ENCODE results near the gene EYS.
"Not testable (repeated sequence)": the region's sequence is repeated elsewhere in the genome, so short reads cannot be mapped to it uniquely, and the experiment has no call there.

Gene EYS

DNA sequence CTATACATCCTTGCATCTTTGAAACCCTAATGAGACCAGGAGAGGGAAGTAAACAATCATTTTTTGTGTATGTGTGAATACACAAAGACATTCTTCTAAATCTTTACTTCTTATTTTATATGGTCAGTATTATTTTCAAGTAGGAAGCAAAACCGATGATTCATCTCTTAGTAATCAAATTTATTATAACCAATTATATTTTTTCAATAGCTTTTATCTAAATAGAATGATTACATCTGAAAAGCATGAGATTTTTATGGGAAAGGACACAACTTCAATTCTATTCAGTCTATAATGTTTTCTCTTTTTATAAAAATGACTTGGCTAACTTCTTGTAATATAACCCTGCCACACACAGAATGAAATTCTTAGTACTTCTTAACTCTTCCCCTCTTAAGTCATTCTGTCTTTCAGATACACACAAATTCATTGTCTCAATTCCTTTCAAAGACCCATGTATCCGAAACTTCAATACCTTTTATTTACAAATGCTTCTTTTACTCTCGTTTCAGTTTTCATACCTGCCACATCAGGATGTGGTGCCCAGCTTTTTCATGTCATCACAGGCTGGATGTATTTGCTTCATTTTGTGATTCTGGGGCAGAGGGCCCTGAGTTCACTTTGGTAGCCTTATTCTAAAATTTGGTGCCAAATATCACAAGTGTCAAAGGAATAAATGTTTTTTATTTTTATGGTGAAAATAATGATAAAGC lies 1844.4 kb downstream of the EYS start:
- DNase-seq = no peak

DNA sequence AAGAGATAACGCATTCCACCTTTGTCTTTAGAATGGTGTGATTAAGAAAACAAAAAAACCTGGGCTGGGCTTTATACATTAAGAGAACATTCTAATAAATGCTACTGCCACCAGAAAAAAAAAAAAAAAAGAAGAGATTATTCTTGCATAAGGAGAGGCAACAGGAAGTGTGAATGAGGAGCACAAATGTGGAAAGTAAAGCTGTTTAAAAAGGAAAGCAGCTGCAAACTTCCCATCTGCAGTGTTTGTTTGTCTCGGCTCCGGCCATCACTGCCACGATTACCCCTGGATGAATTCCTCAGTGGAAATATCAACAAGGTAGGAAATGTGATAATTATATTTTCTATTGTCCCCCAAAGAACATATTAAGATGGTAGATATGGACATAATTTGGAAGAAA lies 1847.5 kb downstream of the EYS start:
- DNase-seq = no peak

DNA sequence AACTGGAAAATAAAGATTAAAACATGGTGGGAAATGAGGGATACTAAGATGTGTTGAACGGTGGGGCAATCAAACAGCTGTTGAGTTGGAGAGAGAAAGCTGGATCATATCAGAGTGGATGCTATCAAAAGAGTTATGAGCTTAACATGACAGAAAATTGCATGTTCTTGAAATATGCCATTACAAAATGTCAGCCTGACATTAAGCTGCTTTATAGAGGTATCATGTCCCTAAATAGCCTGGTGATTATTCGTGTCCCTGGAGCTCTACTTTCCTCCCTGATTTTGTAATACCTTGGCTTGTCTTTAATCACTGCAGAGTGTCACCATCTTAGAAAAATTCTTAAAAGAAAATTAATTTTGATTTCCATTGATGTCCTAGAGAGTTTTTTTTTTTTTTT lies 1848.3 kb downstream of the EYS start:
- DNase-seq = no peak

DNA sequence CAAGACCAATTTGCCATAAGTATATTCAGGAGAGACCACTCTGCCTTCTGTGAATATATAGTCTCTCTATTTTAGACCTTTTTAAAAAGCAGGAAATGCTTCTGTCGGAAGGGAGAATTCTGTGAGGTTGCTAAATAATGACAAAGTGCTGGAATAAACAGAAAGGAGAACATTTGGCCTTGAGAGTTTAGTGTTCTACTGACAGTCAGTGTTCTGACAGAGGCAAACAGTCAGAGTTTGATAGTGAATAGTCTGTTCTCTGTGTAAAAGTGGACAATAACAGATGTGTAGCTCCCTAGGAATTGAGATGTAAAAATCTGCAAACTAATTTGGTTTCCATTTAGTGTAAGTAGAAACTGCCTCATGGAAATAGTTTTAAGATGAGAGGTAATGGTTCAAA lies 1850.8 kb downstream of the EYS start:
- no peak for DNase-seq

DNA sequence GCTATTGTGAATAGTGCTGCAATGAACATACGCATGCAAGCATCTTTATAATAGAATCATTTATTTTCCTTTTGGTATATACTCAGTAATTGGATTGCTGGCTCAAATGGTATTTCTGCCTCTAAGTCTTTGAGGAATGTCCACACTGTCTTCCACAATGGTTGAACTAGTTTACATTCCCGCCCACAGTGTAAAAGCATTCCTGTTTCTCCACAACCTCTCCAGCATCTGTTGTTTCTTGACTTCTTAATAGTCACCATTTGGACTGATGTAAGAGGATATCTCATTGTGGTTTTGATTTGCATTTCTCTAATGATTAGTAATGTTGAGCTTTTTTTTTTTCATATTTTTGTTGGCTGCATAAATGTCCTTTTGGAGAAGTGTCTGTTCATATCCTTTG lies 1862.7 kb downstream of the EYS start:
- DNase-seq = no peak

DNA sequence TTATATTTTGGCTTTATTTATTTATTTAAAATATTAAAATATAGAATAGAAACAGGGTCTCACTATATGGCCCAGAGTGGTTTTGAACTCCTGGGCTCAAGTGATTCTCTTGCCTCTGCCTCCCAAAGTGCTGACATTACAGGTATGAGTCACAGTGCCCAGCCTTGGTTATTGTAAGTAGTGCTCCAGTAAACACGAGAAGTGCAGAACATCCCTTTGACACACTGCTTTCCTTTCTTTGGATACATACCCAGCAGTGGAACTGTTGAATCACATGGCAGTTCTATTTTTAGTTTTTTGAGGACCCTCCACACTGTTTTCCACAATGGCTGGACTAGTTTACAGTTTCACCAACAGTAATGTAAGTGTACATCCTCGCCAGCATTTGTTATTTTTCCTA lies 1867.5 kb downstream of the EYS start:
- DNase-seq = no peak

DNA sequence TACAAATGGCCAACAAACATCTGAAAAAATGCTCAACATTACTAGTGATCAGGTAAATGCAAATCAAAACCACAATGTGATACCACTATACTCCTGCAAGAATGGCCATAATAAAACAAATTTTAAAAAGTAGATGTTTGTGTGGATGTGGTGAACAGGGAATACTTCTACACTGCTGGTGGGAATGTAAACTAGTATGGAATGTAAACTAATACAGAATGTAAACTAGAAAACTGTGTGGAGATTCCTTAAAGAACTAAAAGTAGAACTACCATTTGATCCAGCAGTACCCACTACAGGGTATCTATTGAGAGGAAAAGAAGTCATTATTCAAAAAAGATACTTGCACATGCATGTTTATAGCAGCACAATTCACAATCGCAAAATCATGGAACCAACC lies 1878.3 kb downstream of the EYS start:
- not testable (repeated sequence) for DNase-seq

DNA sequence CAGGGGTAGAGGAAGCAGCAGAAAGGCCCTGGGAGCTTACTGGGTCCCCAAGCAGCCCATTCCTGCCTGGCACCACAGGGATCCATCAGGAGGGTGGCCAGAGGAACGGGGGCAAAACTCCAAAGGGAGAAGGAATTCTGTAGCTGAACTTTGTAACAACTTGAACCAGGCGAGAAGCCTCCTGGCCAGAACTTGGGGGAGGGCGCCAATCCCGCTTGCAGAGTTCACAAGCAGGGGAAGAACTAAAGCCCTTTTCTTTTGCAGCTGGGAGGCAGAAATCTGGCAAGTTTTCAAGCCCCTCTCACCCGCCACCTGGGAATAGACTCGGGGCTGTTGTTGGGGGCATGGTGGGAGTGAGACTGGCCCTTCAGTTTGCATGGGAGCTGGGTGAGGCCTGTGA lies 1882.3 kb downstream of the EYS start:
- DNase-seq = no peak

DNA sequence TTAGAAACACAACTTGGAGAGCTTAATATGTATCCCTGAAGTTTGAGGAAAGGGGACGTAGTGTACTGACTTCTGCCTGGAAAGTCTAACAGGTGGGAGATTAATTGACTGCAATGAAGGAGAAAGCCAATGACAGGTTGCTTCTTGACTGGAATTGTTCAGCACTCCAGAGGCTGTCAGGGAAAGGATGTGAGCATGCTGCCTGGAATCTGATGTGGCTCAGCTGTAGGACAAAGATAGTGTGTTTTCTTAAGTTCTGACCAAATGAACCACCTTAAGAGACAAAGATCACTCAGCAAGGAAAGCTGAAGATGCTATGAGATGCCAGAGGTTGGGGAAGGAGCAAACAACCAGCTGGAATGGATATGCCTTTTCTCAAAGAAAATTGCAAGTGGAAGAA lies 1885.6 kb downstream of the EYS start:
- DNase-seq = no peak

DNA sequence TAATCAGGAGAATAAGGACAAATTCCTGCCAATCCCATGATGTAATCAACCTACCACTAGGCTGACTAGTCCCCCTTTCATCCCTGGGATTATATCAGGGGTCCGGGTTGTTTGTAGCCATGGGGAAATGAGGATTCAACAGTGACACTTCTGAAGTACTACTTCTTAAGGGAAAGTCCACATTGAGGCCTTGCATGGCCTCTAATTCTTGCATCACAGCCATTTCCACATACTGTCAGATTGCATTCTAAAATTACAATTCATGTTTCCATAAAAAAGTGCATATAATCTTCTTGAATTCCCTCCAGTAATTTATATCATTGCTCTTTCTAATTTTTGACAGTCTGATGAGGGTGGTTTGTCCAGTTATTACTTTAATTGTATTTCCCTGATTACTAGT lies 1887.2 kb downstream of the EYS start:
- DNase-seq = no peak

DNA sequence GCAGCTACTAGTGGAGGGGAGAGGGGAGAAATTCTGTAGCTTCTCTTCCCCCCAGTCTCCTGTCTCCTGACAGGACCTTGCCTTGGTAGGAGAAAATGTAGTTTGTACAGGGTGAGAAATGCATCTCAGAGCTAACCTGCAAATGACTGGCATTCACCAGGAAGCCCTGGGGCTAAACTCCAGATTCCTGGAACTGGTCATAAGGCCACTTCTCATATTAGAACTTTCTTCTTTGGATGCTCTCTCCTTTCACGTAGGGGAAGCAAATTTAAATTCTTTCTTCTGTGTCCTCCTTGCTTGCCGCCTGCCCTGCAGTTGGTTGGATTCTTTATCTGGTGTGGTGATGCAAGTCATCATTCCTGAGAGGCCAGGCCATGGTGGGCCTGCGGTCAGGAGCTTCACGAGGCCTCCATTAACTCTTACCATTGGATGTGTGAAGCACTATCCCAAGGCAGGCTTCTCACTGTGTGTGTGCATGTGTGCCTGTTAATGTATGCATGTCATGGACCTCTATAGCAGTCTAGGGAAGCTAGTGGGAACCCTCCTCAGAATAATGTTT lies 1889.5 kb downstream of the EYS start:
- DNase-seq = no peak

DNA sequence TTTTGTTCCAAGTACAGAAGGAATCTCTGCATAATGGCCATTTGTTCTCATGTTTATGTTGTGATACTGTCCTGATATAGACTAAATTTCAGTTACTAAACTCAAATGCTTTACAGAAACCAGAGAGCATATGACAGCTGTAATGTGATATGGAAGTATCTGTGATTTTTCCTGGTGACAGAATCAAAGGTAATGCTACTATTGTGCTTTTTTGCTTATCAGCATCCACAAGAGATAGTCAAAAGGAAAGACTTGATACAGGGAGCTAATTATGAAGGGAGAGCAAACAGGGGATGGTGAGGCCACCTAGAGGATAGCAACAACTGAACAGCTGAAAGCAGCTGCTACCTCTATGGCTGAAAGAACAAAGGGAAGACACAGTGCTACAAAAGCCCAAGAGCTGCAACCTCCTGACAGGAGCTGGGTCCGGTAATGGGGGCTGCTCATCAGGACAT lies 1890.0 kb downstream of the EYS start:
- DNase-seq = no peak

DNA sequence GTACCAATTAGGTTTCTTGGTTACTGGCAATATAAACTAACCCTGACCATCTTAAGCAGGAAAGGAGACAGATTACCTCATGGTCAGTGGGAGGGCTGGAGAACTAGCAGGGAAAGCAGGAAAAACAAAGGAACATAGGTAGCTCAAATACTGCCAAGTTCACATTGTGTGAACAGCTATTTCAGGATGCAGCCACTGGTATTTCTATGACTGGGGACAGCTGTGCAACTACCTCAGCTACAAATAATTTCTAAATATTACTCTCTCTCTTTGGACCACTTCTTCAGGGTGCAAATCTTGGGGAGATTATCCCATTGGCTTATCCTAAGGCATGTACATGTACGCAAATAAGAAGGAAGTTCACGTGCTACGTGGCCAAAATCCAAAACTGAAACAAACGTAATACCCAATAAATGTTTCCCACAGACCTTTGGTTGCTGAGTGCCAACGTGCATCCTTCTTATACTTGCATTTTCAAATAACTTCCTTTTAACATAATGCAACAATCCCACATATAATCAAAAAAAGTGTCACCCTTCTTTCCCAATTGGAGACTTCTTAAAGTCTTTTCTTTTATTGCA lies 1890.5 kb downstream of the EYS start:
- DNase-seq = no peak

DNA sequence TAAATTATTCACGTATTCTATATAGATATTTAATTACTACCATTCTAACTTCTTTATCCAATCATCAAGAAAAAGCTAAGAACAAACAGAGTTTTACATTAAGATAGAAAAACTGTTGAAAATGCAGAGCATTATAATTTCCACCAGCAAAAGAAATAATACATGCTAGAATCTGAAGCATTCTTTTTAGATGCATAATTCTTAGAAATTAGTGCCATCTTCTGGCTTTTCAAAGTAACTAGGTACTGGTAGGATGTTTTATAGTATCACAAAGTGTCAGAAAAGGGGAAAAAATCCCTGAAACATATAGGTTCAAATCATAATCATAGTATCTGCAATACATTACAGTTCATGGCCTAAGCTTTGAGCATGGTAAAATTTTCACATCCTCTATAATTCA lies 1892.6 kb downstream of the EYS start:
- no peak for DNase-seq

DNA sequence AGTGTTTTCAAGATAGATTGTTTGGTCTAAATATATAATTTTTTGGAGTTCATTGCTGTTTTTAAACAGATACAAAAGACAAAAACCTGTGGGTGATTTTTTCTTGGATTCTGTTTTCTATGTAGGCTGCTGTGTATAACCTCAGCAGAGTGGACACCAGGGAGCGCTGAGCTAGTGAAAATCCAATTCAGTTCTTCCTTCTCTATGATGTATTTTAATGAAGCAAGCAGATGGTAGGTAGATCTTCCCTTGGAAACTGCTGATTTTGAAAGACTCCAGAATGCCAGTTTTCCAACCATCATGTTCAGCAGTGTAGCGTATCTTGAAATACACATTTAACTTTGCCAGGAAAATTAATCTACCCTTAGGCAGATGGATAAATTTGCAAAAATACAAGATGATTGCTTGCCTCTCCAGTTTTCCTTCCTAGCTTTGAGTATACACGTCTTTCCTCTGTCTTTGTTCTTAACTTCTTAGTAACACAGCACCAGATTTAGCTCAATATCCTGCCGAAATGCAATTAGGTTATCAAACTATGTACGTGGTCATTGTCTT lies 1893.4 kb downstream of the EYS start:
- DNase-seq = no peak

DNA sequence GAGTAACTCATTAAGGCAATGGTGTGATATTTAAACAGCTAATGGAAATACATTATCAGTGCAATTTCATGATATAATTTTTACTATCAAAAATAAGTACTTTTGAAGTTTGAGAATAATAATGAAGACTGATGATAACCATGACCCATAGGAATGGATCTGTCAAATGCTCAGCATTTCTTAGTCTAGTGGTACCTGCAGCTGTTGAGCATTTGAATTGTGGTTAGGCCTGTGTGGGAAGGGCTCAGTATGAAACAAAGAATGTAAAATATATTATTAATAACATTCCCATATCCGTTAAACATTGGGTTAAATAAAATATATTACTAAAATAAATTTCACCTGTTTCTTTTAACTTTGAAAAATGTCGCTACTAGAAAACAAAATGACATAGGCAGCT lies 1898.5 kb downstream of the EYS start:
- DNase-seq = no peak

DNA sequence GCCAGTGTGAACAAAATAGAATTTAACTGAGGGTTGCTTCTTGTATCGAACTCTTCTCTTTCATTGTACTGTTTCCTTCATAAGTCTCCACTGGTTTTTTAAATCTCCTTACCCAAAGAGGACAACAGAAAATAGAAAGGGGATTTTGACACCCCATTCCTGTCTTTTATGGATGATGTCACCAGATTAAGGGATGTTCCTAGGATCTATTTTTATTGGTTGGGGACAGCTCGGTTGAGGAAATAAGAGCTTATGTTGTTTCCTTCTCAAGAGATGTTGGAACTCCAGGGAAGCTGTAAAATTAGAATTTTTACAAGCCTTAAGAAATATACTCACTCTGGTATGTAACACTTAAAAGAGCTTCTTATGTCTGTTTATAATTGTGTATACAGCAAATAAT lies 1900.0 kb downstream of the EYS start:
- no peak for DNase-seq

DNA sequence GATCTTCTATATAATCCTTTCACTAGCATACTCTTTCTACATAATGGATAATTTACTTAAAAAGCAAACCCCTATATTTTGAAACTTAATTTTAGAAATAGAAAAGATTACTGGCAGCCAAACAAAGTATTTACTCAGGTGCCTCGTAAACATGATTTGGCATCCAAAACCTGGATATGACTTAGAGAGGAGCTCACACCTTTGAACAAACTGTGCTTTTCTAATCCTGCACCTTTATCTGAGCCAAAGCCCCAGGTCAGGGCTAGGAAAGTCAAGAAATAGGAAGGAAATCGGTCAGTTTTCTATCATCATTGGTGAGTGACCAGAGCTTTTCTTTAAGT lies 1900.5 kb downstream of the EYS start:
- DNase-seq = no peak

DNA sequence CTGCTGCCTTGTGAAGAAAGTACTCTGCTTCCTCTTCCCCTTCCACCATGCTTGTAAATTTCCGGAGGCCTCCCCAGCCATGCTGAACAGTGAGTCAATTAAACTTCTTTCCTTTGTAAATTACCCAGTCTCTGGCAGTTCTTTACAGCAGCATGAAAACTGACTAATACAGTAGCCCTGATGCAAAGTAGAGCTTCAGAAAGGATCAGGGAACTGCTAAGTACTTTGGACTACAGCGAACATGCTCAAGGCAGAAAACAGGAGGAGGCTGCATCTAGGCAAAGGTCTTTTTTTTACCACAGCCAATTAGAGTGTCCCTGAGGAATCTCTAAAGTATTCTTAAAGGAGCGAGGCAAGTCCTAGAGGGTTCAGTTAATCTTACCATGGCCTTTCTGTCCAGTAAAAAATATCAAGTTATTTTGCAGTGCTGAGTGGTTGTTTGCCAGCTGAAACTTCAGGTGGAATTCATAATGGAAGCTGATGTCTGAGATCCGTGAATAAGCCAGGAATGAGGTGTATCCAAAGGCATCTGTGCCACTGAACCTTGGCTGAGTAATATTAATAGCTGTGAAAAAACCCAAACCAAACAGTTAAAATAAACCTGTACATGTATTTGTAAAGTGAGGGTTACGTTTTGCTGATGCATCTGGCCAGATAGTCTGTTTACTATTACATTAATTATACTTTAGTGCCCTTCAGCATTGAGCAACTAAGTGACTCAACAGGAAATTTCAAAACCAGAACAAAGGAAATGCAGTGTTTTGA lies 1901.0 kb downstream of the EYS start:
- DNase-seq = no peak

DNA sequence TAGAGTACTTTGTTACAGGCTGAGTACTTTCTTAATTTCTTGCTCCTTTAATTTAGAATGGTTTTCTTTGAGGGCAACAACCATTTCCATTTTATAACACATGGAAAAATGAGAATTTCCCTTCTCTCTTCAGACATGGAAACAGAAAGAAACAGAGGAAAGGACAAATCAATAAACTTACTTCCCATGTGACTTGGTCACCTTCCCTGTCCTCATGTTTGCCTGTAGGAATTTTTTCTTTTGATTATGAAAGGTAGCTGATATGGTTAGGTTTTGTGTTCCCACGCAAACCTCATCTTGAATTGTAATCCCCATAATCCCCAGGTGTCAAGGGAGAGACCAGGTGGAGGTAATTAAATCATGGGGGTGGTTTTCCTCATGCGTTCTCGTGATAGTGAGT lies 1901.7 kb downstream of the EYS start:
- DNase-seq = no peak

DNA sequence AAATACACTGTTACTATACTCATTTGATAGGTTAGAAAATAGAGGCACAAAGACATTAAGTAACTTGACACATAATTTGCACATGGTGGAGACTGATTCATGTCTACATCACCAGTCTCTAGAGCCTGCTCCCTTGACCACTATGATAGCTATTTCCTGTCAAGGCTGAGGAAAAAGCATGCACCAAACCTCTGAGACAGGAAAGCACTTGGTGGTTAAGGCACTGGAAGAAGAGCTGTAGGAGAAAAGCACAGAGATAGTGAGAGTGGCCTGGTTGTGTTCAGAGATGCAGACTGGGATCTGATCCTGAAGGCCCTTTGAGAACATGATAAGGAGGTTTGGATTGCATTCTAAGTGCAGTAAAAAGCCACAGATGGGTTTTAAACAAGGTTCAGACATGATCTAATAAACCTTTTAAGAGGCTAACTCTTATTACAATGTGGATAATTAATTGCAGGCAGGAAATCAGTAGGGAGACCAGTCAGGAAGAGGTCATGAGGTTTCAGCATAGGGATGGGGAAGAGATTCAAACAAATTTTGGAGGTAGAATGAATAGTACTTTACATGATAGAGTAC lies 1902.6 kb downstream of the EYS start:
- DNase-seq = no peak

DNA sequence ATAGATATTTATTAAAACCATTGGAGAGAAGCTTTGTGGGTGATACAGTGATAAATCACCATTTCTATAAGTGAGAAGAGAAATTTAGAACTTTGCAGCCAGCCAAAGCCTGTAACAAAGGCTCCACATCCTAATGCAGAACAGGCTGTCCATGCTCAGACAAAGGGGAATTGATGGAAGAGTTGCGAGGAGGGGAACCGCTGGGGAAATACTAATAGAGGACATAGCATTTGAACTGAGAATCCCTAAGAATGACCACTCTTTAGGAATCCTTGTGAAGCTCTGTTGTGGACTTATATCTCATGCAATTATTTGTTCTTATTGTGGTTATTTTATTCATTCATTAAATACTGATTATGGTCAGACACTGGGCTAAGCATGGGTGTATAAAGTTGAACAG lies 1903.7 kb downstream of the EYS start:
- DNase-seq = no peak

DNA sequence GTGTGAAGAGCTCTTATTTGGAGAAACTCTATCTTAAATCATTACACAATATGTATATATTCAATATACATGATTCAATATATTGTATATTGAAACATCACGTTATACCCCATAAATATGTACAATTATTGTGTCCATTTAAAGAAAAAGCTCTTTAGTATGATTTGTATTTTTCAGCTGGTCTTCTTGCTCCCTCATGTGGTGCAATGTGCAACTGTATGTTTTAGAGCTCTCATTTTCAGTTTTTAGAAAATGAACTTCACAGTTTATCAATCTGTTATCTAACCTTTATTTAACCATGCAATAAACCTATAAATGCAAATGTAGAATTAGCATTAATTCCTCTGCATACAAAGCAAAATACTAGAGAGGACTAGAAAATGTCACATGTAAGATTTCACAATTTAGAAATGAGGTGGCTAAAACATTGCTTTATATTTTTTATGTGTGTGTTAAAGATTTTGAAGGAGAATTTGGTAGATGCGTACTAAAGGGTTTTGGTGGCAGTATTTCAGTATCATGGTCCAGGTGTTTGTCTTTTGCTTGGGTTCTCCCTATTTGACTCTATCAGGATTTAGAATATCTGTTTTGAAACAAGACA lies 1904.3 kb downstream of the EYS start:
- DNase-seq = no peak

Data from activated CD4-positive, alpha-beta T cell treated with anti-CD3 and anti-CD28 coated beads for 1 hour (primary cell).